ENCODE results near the gene ZNF552. TPM values are rescaled to one million over a fixed set of nuclear protein-coding genes. Genes with fewer than 3 reads are reported as not detected.
"Not testable (repeated sequence)": the region's sequence is repeated elsewhere in the genome, so short reads cannot be mapped to it uniquely, and the experiment has no call there.

ZNF552 gene
- total RNA-seq (1 to 10 TPM; 3.4 to 5.8 (median 4.1) TPM), polyA plus RNA-seq (1 to 10 TPM; 3.4 to 4.7 TPM)

DNA sequence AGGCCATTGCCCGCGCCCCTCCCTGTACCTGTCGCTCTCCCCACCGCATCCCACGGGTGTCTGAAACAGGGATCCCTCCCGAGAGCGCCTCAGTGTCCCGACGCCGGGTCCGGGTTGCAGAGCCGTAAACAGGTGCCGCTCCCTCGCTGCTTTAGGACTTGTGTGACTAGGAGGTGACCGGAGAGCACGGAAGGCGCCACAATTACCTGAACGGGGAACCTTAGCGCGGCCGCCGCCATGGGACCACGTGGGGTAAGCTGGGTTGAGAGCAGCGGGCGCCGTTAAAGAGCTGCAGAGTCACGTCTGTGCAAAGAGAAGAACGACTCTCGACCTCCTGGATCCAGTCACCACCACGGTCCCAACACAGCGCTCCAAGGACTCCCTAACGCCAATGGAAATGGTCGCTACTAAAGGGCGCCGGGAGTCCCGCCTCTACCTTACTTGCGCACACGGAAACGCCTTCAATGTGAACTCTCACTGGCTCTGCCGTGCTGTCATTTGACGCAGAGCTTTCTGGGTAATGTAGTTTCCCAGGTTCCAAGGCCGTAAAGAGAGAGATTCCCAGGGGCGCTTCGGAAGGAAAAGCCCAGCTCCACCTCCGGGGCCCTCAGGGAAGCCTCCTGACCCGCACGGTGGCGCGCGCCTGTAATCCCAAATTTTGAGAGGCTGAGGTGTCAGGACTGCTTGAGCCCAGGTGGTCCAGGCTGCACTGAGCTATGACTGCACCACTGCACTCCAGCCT lies at the start of gene ZNF552:
Gene ZNF552 (minus strand): TSS at position 409 of the 742 bp plus-strand sequence. CDS start 170 bp downstream, at position 239.
- TF ChIP-seq, protein P1, sequence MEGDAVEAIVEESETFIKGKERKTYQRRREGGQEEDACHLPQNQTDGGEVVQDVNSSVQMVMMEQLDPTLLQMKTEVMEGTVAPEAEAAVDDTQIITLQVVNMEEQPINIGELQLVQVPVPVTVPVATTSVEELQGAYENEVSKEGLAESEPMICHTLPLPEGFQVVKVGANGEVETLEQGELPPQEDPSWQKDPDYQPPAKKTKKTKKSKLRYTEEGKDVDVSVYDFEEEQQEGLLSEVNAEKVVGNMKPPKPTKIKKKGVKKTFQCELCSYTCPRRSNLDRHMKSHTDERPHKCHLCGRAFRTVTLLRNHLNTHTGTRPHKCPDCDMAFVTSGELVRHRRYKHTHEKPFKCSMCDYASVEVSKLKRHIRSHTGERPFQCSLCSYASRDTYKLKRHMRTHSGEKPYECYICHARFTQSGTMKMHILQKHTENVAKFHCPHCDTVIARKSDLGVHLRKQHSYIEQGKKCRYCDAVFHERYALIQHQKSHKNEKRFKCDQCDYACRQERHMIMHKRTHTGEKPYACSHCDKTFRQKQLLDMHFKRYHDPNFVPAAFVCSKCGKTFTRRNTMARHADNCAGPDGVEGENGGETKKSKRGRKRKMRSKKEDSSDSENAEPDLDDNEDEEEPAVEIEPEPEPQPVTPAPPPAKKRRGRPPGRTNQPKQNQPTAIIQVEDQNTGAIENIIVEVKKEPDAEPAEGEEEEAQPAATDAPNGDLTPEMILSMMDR (IDR thresholded peaks at IDR 0.05) = no peak
- peak; percentile 89 to 94 (median 90) for ATAC-seq
- Histone ChIP-seq H3K36me3 (no peaks in the 10 kb centered on the region), H3K27ac (peak within 1 kb of the TSS; percentile 62 to 74 (median 69)), H3K4me3 (peak within 1 kb of the TSS; percentile 56 to 82 (median 76)), H3K9me3 (no peaks in the 10 kb centered on the region), H3K4me1 (peaks cover 0 to 5% (median 4%) of the 10 kb centered on the region in 3 donors), H3K27me3 (no peaks in the 10 kb centered on the region)
- FAIRE-seq = no peak
- DNase-seq = peak; percentile 80 to 90 (median 86)
- 0 to 1% methylated on average over 50 of the region's 50 CpGs for WGBS, 2 donors
- intact Hi-C loops (cut with DNase I) = no loop called here

DNA sequence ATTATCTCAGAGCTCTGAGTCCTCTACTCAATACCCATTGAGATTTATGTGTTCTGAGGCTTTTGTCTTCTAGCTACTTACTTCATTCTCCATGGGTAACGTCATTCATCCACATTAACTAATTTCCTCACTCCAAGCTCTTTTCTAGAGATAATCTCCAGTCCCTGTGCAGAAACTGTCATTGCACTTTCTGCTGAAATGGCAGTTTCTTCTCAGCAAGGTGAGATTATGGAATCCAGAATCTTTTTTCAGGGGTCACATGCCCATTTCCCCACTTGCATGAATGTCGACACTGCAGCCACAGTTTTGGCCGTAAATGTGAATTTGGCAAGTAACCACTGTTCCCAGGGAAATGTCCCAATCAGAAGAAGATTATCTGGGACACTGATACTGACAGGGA lies 47.6 kb upstream of the ZNF552 start:
- ATAC-seq; DNase-seq; H3K4me1 ChIP-seq; H3K27me3 ChIP-seq; H3K9me3 ChIP-seq; H3K4me3 ChIP-seq; H3K27ac ChIP-seq; FAIRE-seq; intact Hi-C loops (cut with DNase I): not testable (repeated sequence)
- peaks cover 19 to 75% (median 46%) of the 10 kb centered on the region in 3 donors for H3K36me3 ChIP-seq
- 93 to 97% methylated on average over 3 of the region's 3 CpGs for WGBS, 2 donors

DNA sequence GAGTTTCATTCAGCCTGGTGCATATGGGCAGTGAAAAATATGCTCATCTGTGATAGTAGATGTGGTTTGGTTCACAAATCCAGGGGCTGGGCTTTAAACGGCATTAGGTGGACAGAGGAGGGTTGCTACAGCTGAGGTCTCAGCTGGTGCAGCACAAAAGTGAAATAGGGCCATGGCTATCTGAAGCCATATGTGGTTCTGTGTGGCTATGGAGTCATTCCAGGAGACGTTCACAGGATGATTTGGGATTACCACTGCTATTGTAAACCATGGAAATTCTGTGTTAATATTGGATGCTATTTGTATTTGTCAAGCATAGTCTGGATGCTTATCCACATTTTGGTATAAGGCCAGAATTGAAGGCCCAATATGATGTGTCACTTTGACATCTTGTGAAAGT lies 39.4 kb upstream of the ZNF552 start:
- H3K27me3 ChIP-seq; FAIRE-seq; H3K4me1 ChIP-seq; DNase-seq; H3K27ac ChIP-seq; ATAC-seq; H3K9me3 ChIP-seq; intact Hi-C loops (cut with DNase I); H3K4me3 ChIP-seq: not testable (repeated sequence)
- 85 to 96% methylated on average over 2 of the region's 2 CpGs for whole genome bisulfite sequencing, 2 donors
- peaks cover 3 to 20% (median 6%) of the 10 kb centered on the region in 3 donors for H3K36me3 ChIP-seq

DNA sequence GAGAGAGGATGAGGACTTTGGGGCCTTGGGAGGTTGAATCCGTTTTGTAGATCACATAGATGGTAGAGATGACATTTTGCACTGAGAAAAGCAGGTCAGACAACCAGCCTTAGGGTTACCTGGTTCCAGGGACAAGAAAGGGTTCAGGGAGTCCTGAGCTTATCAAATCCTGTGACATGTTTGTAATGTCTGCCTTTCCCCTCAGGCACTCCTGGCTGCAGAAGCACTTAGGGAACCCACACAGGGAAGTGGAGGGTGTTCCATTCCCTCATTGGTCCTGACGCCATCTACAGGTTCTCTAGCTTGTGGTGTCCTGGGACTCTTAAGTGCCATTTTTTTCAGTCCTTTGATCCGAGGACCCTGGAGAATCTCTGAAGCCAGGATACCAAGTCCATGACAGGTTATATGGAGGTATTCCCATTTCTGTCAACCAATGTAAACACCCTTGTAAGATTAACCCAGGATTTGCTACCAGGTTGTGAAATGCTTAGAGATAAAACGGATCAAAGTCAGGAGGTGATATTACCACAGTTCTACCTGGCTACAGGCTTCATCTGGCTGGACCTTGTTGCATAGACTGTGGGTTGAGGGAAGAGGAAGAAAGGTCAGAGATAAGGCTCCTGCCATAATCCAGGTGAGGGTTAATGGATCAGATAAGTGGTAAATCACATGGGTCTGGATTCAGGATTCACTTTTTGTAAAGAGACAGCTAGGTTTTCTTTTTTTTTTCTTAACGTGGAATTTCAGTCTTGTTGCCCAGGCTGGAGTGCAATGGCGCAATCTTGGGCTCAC lies 37.3 kb upstream of the ZNF552 start:
- intact Hi-C loops (cut with DNase I); FAIRE-seq; H3K27me3 ChIP-seq; H3K27ac ChIP-seq; DNase-seq; H3K4me1 ChIP-seq; H3K4me3 ChIP-seq; H3K36me3 ChIP-seq; ATAC-seq; H3K9me3 ChIP-seq: not testable (repeated sequence)
- 69 to 76% methylated on average over 5 to 6 of the region's 6 CpGs for WGBS, 2 donors

GRCh38 chr19:57850553-57851017 lies 35.9 kb upstream of the ZNF552 start:
- Histone ChIP-seq H3K9me3 (no peaks in the 10 kb centered on the region), H3K4me1 (no peaks in the 10 kb centered on the region), H3K27me3 (no peaks in the 10 kb centered on the region), H3K4me3 (peak overlapping the region; percentile 38 to 65 (median 54)), H3K36me3 (no peaks in the 10 kb centered on the region), H3K27ac (peak overlapping the region in 2 of 4 donors; percentile 52 to 69)
- no peak for DNase-seq
- intact Hi-C loops (cut with DNase I) = no loop called here
- TF ChIP-seq, protein P1 (IDR thresholded peaks at IDR 0.05) = no peak
- no peak for FAIRE-seq
- 12 to 15% methylated on average over 10 to 11 of the region's 11 CpGs for WGBS, 2 donors
- ATAC-seq = peak; percentile 27 to 57 (median 37)

- Histone ChIP-seq H3K27ac (peak within 1 kb of the TSS; percentile 4 to 69 (median 47)), H3K4me3 (peak within 1 kb of the TSS; percentile 38 to 65 (median 54))
- intact Hi-C loops (cut with DNase I); H3K4me1 ChIP-seq; H3K9me3 ChIP-seq; H3K27me3 ChIP-seq; H3K36me3 ChIP-seq; FAIRE-seq: not testable (repeated sequence)
- 3 to 4% methylated on average over 42 of the region's 42 CpGs for WGBS, 2 donors
- ATAC-seq (peak; percentile 93 to 98 (median 95)), DNase-seq (peak; percentile 49 to 77 (median 62))
Measured at GRCh38 chr19:57849666-57850473, 35.2 kb upstream of the ZNF552 start, which contains the start of gene ZNF587. Gene ZNF587, plus strand, starts transcription at chr19:57849859. Its CDS starts 180 bp downstream, at chr19:57850039.

DNA sequence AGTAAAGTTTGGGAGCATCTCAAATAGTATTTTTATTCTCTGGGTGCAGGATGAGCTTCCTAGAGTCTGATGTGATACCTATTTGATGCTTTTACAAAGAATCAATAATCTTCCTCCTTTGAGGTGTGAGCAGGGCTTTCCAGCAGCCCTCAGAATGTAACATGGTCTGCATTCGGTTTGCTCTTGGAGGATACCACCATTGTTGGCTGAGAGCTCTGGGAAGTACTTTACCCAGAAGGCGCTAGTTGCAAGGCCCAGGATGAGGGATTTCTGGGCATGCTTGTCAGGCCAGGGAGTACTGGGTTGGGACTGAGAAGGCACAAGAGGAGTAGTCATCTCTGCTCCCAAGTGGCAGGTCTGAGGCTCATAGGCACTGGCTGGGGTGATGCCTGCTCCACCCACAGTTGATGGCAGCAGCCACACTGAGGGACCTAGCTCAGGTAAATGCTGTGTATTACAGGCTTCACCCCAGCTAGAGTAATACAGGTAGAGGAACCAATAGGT lies 34.5 kb upstream of the ZNF552 start:
- H3K9me3 ChIP-seq; H3K4me1 ChIP-seq; H3K36me3 ChIP-seq; DNase-seq; H3K27ac ChIP-seq; FAIRE-seq; H3K27me3 ChIP-seq; H3K4me3 ChIP-seq; intact Hi-C loops (cut with DNase I): not testable (repeated sequence)
- 92 to 94% methylated on average over 2 of the region's 2 CpGs for WGBS, 2 donors
- ATAC-seq = peak in 2 of 4 donors; percentile 5 to 17

DNA sequence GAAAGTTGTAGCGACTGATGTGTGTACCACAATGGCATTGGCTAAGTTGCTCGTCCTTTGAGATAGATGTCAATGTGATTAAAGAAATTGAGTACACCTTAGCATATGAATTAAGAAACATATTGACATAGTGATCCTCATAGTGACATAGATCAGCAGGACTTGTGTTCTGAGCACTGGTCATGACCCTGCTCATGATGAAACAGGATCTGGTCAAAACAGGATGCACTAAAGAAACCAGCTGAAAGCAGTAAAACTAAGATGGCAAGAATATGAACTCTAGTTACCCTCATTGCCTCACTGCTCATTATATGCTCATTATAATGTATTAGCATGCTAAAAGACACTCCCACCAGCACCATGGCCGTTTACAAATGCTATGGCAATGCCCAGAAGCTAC lies 32.5 kb upstream of the ZNF552 start:
- intact Hi-C loops (cut with DNase I) = not testable (repeated sequence)

More for the DNA sequence above, 32.5 kb upstream of the ZNF552 start:
- 77 to 93% methylated on average over 3 of the region's 3 CpGs for whole genome bisulfite sequencing, 2 donors
- not testable (repeated sequence) for FAIRE-seq, DNase-seq, H3K4me3 ChIP-seq, ATAC-seq, H3K9me3 ChIP-seq, H3K4me1 ChIP-seq, H3K27ac ChIP-seq, H3K27me3 ChIP-seq, H3K36me3 ChIP-seq

Measured in pancreas (tissue), 10 donors.